ENCODE measurements around the gene KAZN.

The KAZN gene

GRCh38 chr1:14844923-14845617, 246.6 kb downstream of the KAZN start:
- no peak for DNase-seq (ENCODE audit: low read depth)
- no peak overlapping the region for H3K4me3 ChIP-seq (ENCODE audit: low read depth, low read length)
- TF ChIP-seq CTCF (IDR thresholded peaks at IDR 0.05; ENCODE audit: low read depth, low read length, missing control alignments): no peak
- in situ Hi-C loops (cut with HindIII; ENCODE audit: low sequenced_read_pairs): no loop called here

GRCh38 chr1:14845851-14846250, 247.4 kb downstream of the KAZN start:
- TF ChIP-seq CTCF (IDR thresholded peaks at IDR 0.05; ENCODE audit: low read depth, low read length, missing control alignments): no peak
- in situ Hi-C loops (cut with HindIII; ENCODE audit: low sequenced_read_pairs): no loop called here
- DNase-seq (ENCODE audit: low read depth): no peak

GRCh38 chr1:14846688-14847087, 248.2 kb downstream of the KAZN start:
- no peak overlapping the region for H3K4me3 ChIP-seq (ENCODE audit: low read depth, low read length)
- no peak for TF ChIP-seq CTCF (IDR thresholded peaks at IDR 0.05; ENCODE audit: low read depth, low read length, missing control alignments)
- no peak for DNase-seq (ENCODE audit: low read depth)
- in situ Hi-C loops (cut with HindIII; ENCODE audit: low sequenced_read_pairs): no loop called here

More at GRCh38 chr1:14845851-14846250, 247.4 kb downstream of the KAZN start:
- H3K4me3 ChIP-seq (ENCODE audit: low read depth, low read length): no peak overlapping the region

GRCh38 chr1:14848203-14848602, 249.7 kb downstream of the KAZN start:
- no peak for TF ChIP-seq CTCF (IDR thresholded peaks at IDR 0.05; ENCODE audit: low read depth, low read length, missing control alignments)
- H3K4me3 ChIP-seq (ENCODE audit: low read depth, low read length): no peak overlapping the region
- in situ Hi-C loops (cut with HindIII; ENCODE audit: low sequenced_read_pairs): no loop called here
- no peak for DNase-seq (ENCODE audit: low read depth)

GRCh38 chr1:14848625-14849024, 250.1 kb downstream of the KAZN start:
- DNase-seq (ENCODE audit: low read depth): no peak
- in situ Hi-C loops (cut with HindIII; ENCODE audit: low sequenced_read_pairs): no loop called here

GRCh38 chr1:14849038-14849437, 250.6 kb downstream of the KAZN start:
- TF ChIP-seq CTCF (IDR thresholded peaks at IDR 0.05; ENCODE audit: low read depth, low read length, missing control alignments): no peak
- no peak for DNase-seq (ENCODE audit: low read depth)
- in situ Hi-C loops (cut with HindIII; ENCODE audit: low sequenced_read_pairs): no loop called here
- no peak overlapping the region for H3K4me3 ChIP-seq (ENCODE audit: low read depth, low read length)

More at GRCh38 chr1:14848625-14849024, 250.1 kb downstream of the KAZN start:
- no peak for TF ChIP-seq CTCF (IDR thresholded peaks at IDR 0.05; ENCODE audit: low read depth, low read length, missing control alignments)
- no peak overlapping the region for H3K4me3 ChIP-seq (ENCODE audit: low read depth, low read length)

Data from astrocyte of the cerebellum (primary cell).